Measurements from ENCODE around the gene PRICKLE1.

DNA sequence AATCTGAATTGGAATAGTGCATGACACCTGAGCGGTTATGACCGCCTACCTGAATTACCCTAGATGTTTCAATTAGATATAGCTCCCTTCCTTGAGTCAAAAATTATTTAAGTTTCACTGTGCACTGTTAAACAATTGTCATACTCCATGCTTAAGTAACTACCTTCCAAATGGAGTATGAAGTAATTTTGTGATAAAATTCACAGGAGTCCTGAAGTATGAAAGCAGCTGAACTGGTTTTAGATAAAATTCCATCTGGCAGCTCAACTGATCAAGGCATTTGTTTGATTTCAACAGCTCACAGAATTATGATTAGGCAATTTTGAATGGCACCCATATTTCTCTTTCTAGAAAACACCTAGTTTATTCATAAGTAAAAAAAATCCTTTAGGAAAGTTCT lies 19.5 kb downstream of the PRICKLE1 start:
- no peak for TF ChIP-seq CTCF (IDR thresholded peaks at IDR 0.05)
- TF ChIP-seq POLR2A (IDR thresholded peaks at IDR 0.05): no peak

Measured in body of pancreas (tissue), 4 donors.